ENCODE measurements around the gene SLC25A47. TPM values are rescaled to one million over a fixed set of nuclear protein-coding genes. Genes with fewer than 3 reads are reported as not detected.
A peak's percentile ranks its signal among the peaks of the same experiment; 100 is the strongest.

The SLC25A47 gene
- total and polyA plus RNA-seq, 2 donors (not counting 1 experiment from before 2014, with no cell fraction given) = not detected

DNA sequence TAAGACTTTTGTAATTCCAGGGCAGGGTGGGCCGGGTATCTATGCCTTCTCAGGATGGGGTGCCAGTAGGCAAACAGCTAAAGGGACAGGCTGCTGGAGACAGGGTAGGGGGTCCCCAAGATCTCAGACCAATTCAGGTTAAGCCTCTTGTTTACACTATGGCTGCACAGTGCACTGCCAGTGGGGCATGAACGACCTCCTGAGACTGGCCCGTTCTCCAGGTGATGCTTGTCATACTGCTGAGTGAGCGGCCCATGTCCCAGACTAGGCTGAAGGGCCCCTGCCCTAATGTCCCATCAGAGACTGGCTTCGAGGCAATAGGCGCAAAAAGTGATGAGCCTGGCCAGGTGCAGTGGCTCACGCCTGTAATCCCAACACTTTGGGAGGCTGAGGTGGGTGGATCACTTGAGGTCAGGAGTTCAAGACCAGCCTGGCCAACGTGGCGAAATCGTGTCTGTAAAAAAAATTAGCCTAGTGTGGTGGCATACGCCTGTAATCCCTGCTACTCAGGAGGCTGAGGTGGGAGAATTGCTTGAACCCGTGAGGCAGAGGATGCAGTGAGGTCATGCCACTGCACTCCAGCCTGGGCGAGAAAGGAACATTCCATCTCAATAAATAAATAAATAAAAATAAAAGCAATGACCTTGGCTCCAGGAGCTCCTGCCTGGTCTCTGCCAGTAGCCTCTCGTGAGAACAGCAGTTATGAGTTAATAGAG is 29.5 kb upstream of the SLC25A47 start:
- Mint-ChIP-seq H3K27me3 (no peaks in the 10 kb centered on the region), H3K27ac (no peak overlapping the region), H3K4me1 (peaks cover 47% of the 10 kb centered on the region), H3K4me3 (peak overlapping the region; percentile 74), H3K9me3 (ENCODE audit: insufficient read depth) (no peaks in the 10 kb centered on the region)
- no peak overlapping the region for H3K4me3 ChIP-seq (ENCODE audit: control extremely low read depth in 1 of 5, extremely low read depth in 1 of 5, insufficient read depth in 1 of 5, low read depth in 2 of 5, low read length in 4 of 5)
- no peak overlapping the region for H2AFZ ChIP-seq (ENCODE audit: insufficient read depth, low read depth, low read length, poor library complexity, severe bottlenecking)
- no peak overlapping the region for H3K27ac ChIP-seq (ENCODE audit: low read length in 2 of 2)
- no peaks in the 10 kb centered on the region for H3K79me2 ChIP-seq (ENCODE audit: control insufficient read depth, insufficient read depth, low read length)
- TF ChIP-seq, protein P1, sequence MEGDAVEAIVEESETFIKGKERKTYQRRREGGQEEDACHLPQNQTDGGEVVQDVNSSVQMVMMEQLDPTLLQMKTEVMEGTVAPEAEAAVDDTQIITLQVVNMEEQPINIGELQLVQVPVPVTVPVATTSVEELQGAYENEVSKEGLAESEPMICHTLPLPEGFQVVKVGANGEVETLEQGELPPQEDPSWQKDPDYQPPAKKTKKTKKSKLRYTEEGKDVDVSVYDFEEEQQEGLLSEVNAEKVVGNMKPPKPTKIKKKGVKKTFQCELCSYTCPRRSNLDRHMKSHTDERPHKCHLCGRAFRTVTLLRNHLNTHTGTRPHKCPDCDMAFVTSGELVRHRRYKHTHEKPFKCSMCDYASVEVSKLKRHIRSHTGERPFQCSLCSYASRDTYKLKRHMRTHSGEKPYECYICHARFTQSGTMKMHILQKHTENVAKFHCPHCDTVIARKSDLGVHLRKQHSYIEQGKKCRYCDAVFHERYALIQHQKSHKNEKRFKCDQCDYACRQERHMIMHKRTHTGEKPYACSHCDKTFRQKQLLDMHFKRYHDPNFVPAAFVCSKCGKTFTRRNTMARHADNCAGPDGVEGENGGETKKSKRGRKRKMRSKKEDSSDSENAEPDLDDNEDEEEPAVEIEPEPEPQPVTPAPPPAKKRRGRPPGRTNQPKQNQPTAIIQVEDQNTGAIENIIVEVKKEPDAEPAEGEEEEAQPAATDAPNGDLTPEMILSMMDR (IDR thresholded peaks at IDR 0.05) = no peak
- intact Hi-C loops (cut with micrococcal nuclease) = no loop called here
- H3K27me3 ChIP-seq (replicated peaks in 1 of 4; ENCODE audit: control extremely low read depth in 1 of 4, control insufficient read depth in 3 of 4, insufficient read depth in 4 of 4, low read length in 3 of 4) = no peaks in the 10 kb centered on the region
- POLR2A ChIA-PET = interaction anchor here (0.6 to 1.0 kb wide), 3 partner anchors 10 to 45 kb away, joined by 3 to 4 read pairs (median 4); no protein-coding TSS in a partner anchor
- DNase-seq (no peak), ATAC-seq (ENCODE audit: low read depth) (no peak)
- CTCF ChIA-PET = interaction anchor here (0.8 to 5.5 kb wide), 6 partner anchors 10 to 84 kb away, joined by 3 to 51 read pairs (median 4); no protein-coding TSS in a partner anchor
- H3K9ac ChIP-seq (ENCODE audit: low read length) = no peak overlapping the region
- H4K20me1 ChIP-seq (ENCODE audit: control insufficient read depth, insufficient read depth, low read length, poor library complexity, severe bottlenecking) = no peaks in the 10 kb centered on the region
- no peaks in the 10 kb centered on the region for H3K9me3 ChIP-seq (ENCODE audit: control extremely low read depth in 1 of 3, control insufficient read depth in 2 of 3, insufficient read depth in 1 of 3, low read length in 2 of 3)
- H3K4me1 ChIP-seq (ENCODE audit: control insufficient read depth in 2 of 2, insufficient read depth in 2 of 2, low read length in 2 of 2) = peaks cover 30 to 51% of the 10 kb centered on the region in 2 donors
- 67% methylated on average over 10 of the region's 14 CpGs for WGBS (ENCODE audit: insufficient coverage)
- peak overlapping the region; percentile 26 for H3K4me2 ChIP-seq (replicated peaks; ENCODE audit: low read depth, low read length, poor library complexity, severe bottlenecking)
- no peaks in the 10 kb centered on the region for H3K36me3 ChIP-seq (replicated peaks in 1 of 2; ENCODE audit: control extremely low read depth in 1 of 2, control insufficient read depth in 1 of 2, extremely low read depth in 1 of 2, insufficient read depth in 2 of 2, low read length in 1 of 2)

DNA sequence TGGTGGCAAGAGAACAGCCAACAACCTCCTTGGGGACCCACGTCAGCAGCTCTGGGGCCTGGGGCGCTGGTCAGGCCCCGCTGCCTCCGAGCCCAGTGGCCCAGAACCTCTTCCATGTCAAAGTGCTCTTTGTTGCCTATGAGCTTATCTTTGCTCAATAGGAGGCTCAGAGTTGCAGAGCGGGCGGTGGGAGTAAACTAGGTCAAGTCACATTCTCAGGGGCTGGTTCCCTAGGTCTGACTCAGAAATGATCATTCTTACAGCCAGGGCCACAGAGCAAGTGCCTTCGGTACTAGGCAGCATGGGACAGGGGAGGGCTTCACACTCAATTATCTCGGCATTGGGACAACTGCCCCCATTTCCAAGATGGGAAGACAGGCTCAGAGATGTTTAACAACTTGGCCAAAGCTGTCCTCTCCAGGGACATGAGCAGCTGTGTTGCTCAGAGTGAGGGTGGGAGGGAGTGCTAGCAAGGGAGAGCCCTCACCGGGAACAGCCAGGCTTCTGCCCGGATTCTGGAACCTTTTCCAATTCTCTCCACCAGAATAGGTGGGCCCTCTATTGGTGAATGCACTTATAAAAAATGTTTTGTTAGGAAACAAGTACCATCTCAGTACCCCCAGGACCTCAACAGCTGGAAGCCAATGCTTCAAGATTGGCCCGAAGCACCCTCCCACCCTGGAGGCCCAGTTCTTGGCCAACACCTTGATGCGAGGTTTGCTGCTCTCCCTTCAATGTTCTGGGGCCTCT is 28.8 kb upstream of the SLC25A47 start:
- no peak for TF ChIP-seq EZH2 (IDR thresholded peaks at IDR 0.05; ENCODE audit: borderline replicate concordance, insufficient read depth, low read depth, low read length, poor library complexity, severe bottlenecking)
- TF ChIP-seq, protein P1 (IDR thresholded peaks at IDR 0.05) = no peak
- DNase-seq (peak; percentile 55), ATAC-seq (ENCODE audit: low read depth) (peak; percentile 57)
- peaks cover 54% of the 10 kb centered on the region for H3K4me1 Mint-ChIP-seq
- no peaks in the 10 kb centered on the region for H3K27me3 Mint-ChIP-seq
- Histone ChIP-seq H3K79me2 (ENCODE audit: control insufficient read depth, insufficient read depth, low read length) (peaks cover 3% of the 10 kb centered on the region), H3K27ac (ENCODE audit: low read length in 2 of 2) (no peak overlapping the region), H3K9me3 (ENCODE audit: control extremely low read depth in 1 of 3, control insufficient read depth in 2 of 3, insufficient read depth in 1 of 3, low read length in 2 of 3) (no peaks in the 10 kb centered on the region), H2AFZ (ENCODE audit: insufficient read depth, low read depth, low read length, poor library complexity, severe bottlenecking) (no peak overlapping the region), H4K20me1 (ENCODE audit: control insufficient read depth, insufficient read depth, low read length, poor library complexity, severe bottlenecking) (no peaks in the 10 kb centered on the region), H3K4me1 (ENCODE audit: control insufficient read depth in 2 of 2, insufficient read depth in 2 of 2, low read length in 2 of 2) (peaks cover 35 to 57% of the 10 kb centered on the region in 2 donors), H3K9ac (ENCODE audit: low read length) (no peak overlapping the region), H3K27me3 (replicated peaks in 1 of 4; ENCODE audit: control extremely low read depth in 1 of 4, control insufficient read depth in 3 of 4, insufficient read depth in 4 of 4, low read length in 3 of 4) (no peaks in the 10 kb centered on the region), H3K4me2 (replicated peaks; ENCODE audit: low read depth, low read length, poor library complexity, severe bottlenecking) (peak overlapping the region; percentile 26), H3K36me3 (replicated peaks in 1 of 2; ENCODE audit: control extremely low read depth in 1 of 2, control insufficient read depth in 1 of 2, extremely low read depth in 1 of 2, insufficient read depth in 2 of 2, low read length in 1 of 2) (no peaks in the 10 kb centered on the region), H3K4me3 (ENCODE audit: control extremely low read depth in 1 of 5, extremely low read depth in 1 of 5, insufficient read depth in 1 of 5, low read depth in 2 of 5, low read length in 4 of 5) (no peak overlapping the region)
- intact Hi-C loops (cut with micrococcal nuclease) = no loop called here
- WGBS (ENCODE audit: insufficient coverage) = 49% methylated on average over 9 of the region's 12 CpGs
- no peaks in the 10 kb centered on the region for H3K9me3 Mint-ChIP-seq (ENCODE audit: insufficient read depth)
- peak overlapping the region; percentile 90 for H3K27ac Mint-ChIP-seq
- ChIA-PET CTCF (interaction anchor here (0.8 to 5.5 kb wide), 5 partner anchors 11 to 83 kb away, joined by 3 to 51 read pairs (median 3); no protein-coding TSS in a partner anchor), POLR2A (interaction anchor here (0.8 to 1.0 kb wide), 2 partner anchors 9 to 11 kb away, joined by 3 to 4 read pairs; no protein-coding TSS in a partner anchor)
- peak overlapping the region; percentile 74 for H3K4me3 Mint-ChIP-seq

Data from B cell (primary cell).